Loucy (cell line): ENCODE measurements around the gene CRABP2.

Source experiments
- H2AFZ ChIP-seq: fragments of 200-600 bp; sonication (generic); 2 replicates; pipeline ENCODE4 v1.6.0; 2016; ENCODE audit warnings: antibody characterized with exemption, mild to moderate bottlenecking, low read length, moderate library complexity
- H3F3A ChIP-seq: fragments of 200-600 bp; 2 replicates; pipeline ENCODE4 v1.6.0; 2016; ENCODE audit warnings: antibody characterized with exemption, low read depth, mild to moderate bottlenecking
- H3K27me3 ChIP-seq: fragments of 200-600 bp; sonication (generic); 2 replicates; pipeline ENCODE4 v1.6.1; 2014; ENCODE audit warnings: low read length, mild to moderate bottlenecking; ENCODE audit not compliant: insufficient read depth, poor library complexity, severe bottlenecking
- H3K36me3 ChIP-seq: fragments of 200-600 bp; sonication (generic); 2 replicates; pipeline ENCODE4 v1.6.1; 2016; ENCODE audit warnings: low read length; ENCODE audit not compliant: insufficient read depth
- H3K4me1 ChIP-seq: fragments of 200-600 bp; sonication (generic); 2 replicates; pipeline ENCODE4 v1.5.1; 2014; ENCODE audit warnings: low read length, mild to moderate bottlenecking; ENCODE audit not compliant: insufficient read depth, poor library complexity, severe bottlenecking
- H3K4me2 ChIP-seq: fragments of 200-600 bp; sonication (generic); 2 replicates; pipeline ENCODE4 v1.6.0; 2014; ENCODE audit warnings: antibody characterized with exemption, low read length, low read depth, mild to moderate bottlenecking; ENCODE audit not compliant: poor library complexity, severe bottlenecking
- H3K4me3 ChIP-seq: fragments of 200-600 bp; sonication (generic); 2 replicates; pipeline ENCODE4 v1.5.1; 2014; ENCODE audit warnings: low read length, mild to moderate bottlenecking, mixed read lengths; ENCODE audit not compliant: poor library complexity, severe bottlenecking
- H3K79me2 ChIP-seq: fragments of 200-600 bp; sonication (generic); 2 replicates; pipeline ENCODE4 v1.6.1; 2014; ENCODE audit warnings: low read length; ENCODE audit not compliant: insufficient read depth
- H3K9ac ChIP-seq: fragments of 200-600 bp; sonication (generic); 2 replicates; pipeline ENCODE4 v1.6.0; 2014; ENCODE audit warnings: mild to moderate bottlenecking, low read depth, low read length, moderate library complexity; ENCODE audit not compliant: poor library complexity, severe bottlenecking
- H3K9me2 ChIP-seq: fragments of 200-600 bp; sonication (generic); replicated peaks from 2 replicates; pipeline ENCODE4 v1.6.1; 2016; ENCODE audit warnings: low read depth, low read length, mixed read lengths
- H3K9me3 ChIP-seq: fragments of 200-600 bp; sonication (generic); 2 replicates; pipeline ENCODE4 v1.6.1; 2014; ENCODE audit warnings: mild to moderate bottlenecking, antibody characterized with exemption, low read length, low read depth; ENCODE audit not compliant: insufficient read depth
- H4K20me1 ChIP-seq: fragments of 200-600 bp; sonication (generic); 2 replicates; pipeline ENCODE4 v1.6.0; 2014; ENCODE audit warnings: antibody characterized with exemption, low read length, mild to moderate bottlenecking; ENCODE audit not compliant: insufficient read depth, poor library complexity, severe bottlenecking
- EZH2phosphoT487 ChIP-seq: fragments of 200-600 bp; IDR thresholded peaks from 2 replicates; pipeline ENCODE4 v1.6.1; 2018; ENCODE audit warnings: antibody characterized with exemption, mild to moderate bottlenecking, moderate library complexity, borderline replicate concordance
- TF ChIP-seq, protein P1 (sequence below): fragments of 200-600 bp; sonication (generic); conservative IDR thresholded peaks from 2 replicates; pipeline ENCODE4 v1.5.1; 2014; ENCODE audit warnings: mild to moderate bottlenecking, antibody characterized with exemption, low read length

CRABP2 gene

GRCh38 chr1:156709031-156709430 is 3.6 kb upstream of the CRABP2 start:
- no peaks in the 10 kb centered on the region for H3K9me2 ChIP-seq
- TF ChIP-seq, protein P1, sequence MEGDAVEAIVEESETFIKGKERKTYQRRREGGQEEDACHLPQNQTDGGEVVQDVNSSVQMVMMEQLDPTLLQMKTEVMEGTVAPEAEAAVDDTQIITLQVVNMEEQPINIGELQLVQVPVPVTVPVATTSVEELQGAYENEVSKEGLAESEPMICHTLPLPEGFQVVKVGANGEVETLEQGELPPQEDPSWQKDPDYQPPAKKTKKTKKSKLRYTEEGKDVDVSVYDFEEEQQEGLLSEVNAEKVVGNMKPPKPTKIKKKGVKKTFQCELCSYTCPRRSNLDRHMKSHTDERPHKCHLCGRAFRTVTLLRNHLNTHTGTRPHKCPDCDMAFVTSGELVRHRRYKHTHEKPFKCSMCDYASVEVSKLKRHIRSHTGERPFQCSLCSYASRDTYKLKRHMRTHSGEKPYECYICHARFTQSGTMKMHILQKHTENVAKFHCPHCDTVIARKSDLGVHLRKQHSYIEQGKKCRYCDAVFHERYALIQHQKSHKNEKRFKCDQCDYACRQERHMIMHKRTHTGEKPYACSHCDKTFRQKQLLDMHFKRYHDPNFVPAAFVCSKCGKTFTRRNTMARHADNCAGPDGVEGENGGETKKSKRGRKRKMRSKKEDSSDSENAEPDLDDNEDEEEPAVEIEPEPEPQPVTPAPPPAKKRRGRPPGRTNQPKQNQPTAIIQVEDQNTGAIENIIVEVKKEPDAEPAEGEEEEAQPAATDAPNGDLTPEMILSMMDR = no peak
- TF ChIP-seq EZH2phosphoT487 = no peak
- no peak overlapping the region for H3K9ac ChIP-seq
- no peaks in the 10 kb centered on the region for H3K9me3 ChIP-seq
- peaks cover 17% of the 10 kb centered on the region for H3K4me1 ChIP-seq
- H3K4me2 ChIP-seq = no peak overlapping the region
- no peaks in the 10 kb centered on the region for H3F3A ChIP-seq
- H3K36me3 ChIP-seq = no peaks in the 10 kb centered on the region
- no peaks in the 10 kb centered on the region for H4K20me1 ChIP-seq
- H3K4me3 ChIP-seq = no peak overlapping the region
- H3K79me2 ChIP-seq = no peaks in the 10 kb centered on the region
- H2AFZ ChIP-seq = no peak overlapping the region
- no peaks in the 10 kb centered on the region for H3K27me3 ChIP-seq

GRCh38 chr1:156708218-156708661 is 2.9 kb upstream of the CRABP2 start:
- Histone ChIP-seq H3K9ac (no peak overlapping the region), H3K4me2 (no peak overlapping the region)

DNA sequence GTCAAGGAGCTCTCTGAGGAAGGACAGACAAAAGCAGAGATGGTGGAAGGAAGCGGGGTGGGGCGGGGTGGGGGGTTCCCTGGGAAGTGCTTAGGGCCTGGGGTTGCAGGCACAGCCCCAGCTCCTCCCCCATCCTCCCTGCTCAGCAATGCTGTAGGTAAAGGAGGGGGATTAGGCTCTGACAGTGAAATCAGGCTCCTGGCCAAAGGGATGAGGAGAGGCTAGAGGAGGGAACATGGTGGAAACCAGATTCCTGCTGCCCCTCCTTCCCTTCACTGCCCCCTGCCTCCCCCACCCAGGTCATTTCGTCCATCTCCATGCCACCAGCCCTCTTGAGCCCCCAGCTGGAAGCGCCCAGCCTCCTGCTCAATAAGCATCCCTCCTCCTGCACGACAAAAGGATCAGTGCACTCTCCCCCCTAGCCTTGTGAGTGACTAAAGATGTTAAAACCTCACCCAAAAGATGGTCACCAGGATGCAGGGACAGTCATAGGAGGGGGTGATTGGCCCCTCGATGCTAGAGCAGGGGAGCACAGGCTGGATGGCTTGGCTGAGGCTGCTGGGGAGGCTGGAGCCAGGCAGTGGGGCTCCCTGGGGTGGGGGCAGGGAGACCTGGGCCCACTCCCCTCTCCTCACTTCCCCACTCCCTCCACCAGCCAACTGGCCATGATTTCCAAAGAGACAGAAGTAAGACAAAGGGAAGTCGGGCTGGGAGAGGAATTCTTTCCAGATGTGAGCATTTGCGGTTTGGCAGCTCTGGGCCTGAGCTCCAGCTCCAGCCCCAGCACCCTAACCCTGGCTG is 2.2 kb upstream of the CRABP2 start:
- no peaks in the 10 kb centered on the region for H3F3A ChIP-seq
- H3K4me3 ChIP-seq = peak overlapping the region; percentile 82
- no peaks in the 10 kb centered on the region for H4K20me1 ChIP-seq
- no peak overlapping the region for H3K9ac ChIP-seq
- peaks cover 17% of the 10 kb centered on the region for H3K4me1 ChIP-seq
- H3K9me3 ChIP-seq = no peaks in the 10 kb centered on the region
- no peak overlapping the region for H2AFZ ChIP-seq
- peak overlapping the region; percentile 100 for H3K4me2 ChIP-seq
- no peaks in the 10 kb centered on the region for H3K36me3 ChIP-seq
- TF ChIP-seq EZH2phosphoT487 = no peak
- TF ChIP-seq, protein P1 = no peak
- H3K79me2 ChIP-seq = no peaks in the 10 kb centered on the region
- H3K27me3 ChIP-seq = no peaks in the 10 kb centered on the region
- H3K9me2 ChIP-seq = no peaks in the 10 kb centered on the region

More at GRCh38 chr1:156708218-156708661, 2.9 kb upstream of the CRABP2 start:
- H3K36me3 ChIP-seq = no peaks in the 10 kb centered on the region
- H3K27me3 ChIP-seq = no peaks in the 10 kb centered on the region
- peaks cover 17% of the 10 kb centered on the region for H3K4me1 ChIP-seq
- H2AFZ ChIP-seq = no peak overlapping the region
- H3K79me2 ChIP-seq = no peaks in the 10 kb centered on the region
- no peaks in the 10 kb centered on the region for H3K9me3 ChIP-seq
- TF ChIP-seq, protein P1 = no peak
- no peak for TF ChIP-seq EZH2phosphoT487
- no peaks in the 10 kb centered on the region for H3K9me2 ChIP-seq
- H3F3A ChIP-seq = no peaks in the 10 kb centered on the region
- no peak overlapping the region for H3K4me3 ChIP-seq
- H4K20me1 ChIP-seq = no peaks in the 10 kb centered on the region
